Smooth muscle cell (in vitro differentiated cells): Measurements from ENCODE around the gene PTPRN2. TPM values are rescaled to one million over a fixed set of nuclear protein-coding genes. Genes with fewer than 3 reads are reported as not detected.

ENCODE experiments used
- DNase-seq: peaks from one replicate; lab custom pipeline; 2025; ENCODE audit not compliant: unreplicated experiment; lab: John Stamatoyannopoulos, UW
- H2AFZ ChIP-seq: fragments of 200-600 bp; sonication (generic); 2 replicates; pipeline ENCODE4 v1.6.0; 2016; ENCODE audit warnings: antibody characterized with exemption, low read depth, mild to moderate bottlenecking
- H3F3A ChIP-seq: fragments of 200-600 bp; sonication (generic); 2 replicates; pipeline ENCODE4 v1.6.0; 2017; ENCODE audit warnings: antibody characterized with exemption, low read depth
- H3K27ac ChIP-seq: fragments of 200-600 bp; sonication (generic); 2 replicates; pipeline ENCODE4 v1.5.1; 2016; ENCODE audit warnings: low read depth, mild to moderate bottlenecking
- H3K27me3 ChIP-seq: fragments of 200-600 bp; sonication (generic); 2 replicates; pipeline ENCODE4 v1.6.1; 2016; ENCODE audit warnings: low read depth, mild to moderate bottlenecking
- H3K36me3 ChIP-seq: fragments of 200-600 bp; sonication (generic); 2 replicates; pipeline ENCODE4 v1.5.1; 2016; ENCODE audit warnings: low read depth
- H3K4me1 ChIP-seq: fragments of 200-600 bp; sonication (generic); 2 replicates; pipeline ENCODE4 v1.5.1; 2016; ENCODE audit warnings: low read depth
- H3K4me2 ChIP-seq: fragments of 200-600 bp; sonication (generic); 2 replicates; pipeline ENCODE4 v1.6.0; 2016; ENCODE audit warnings: mild to moderate bottlenecking
- H3K4me3 ChIP-seq: fragments of 200-600 bp; sonication (generic); 2 replicates; pipeline ENCODE4 v1.5.1; 2016; ENCODE audit warnings: mild to moderate bottlenecking
- H3K79me2 ChIP-seq: fragments of 200-600 bp; sonication (generic); 2 replicates; pipeline ENCODE4 v1.6.0; 2016; ENCODE audit warnings: low read depth, mild to moderate bottlenecking
- H3K9ac ChIP-seq: fragments of 200-600 bp; sonication (generic); 2 replicates; pipeline ENCODE4 v1.6.0; 2016; ENCODE audit warnings: low read depth
- H3K9me3 ChIP-seq: fragments of 200-600 bp; sonication (generic); replicated peaks from 2 replicates; pipeline ENCODE4 v1.5.1; 2016; ENCODE audit warnings: low read depth
- H4K20me1 ChIP-seq: fragments of 200-600 bp; sonication (generic); 2 replicates; pipeline ENCODE4 v1.6.0; 2016; ENCODE audit warnings: low read depth
- WGBS: methylation state at CpG from one replicate; pipeline ENCODE4 v1.1.7; 2016; ENCODE audit warnings: low lambda C conversion rate; 5-methylcytosine and 5-hydroxymethylcytosine counted together
- polyA plus RNA-seq: library from polyadenylated mRNA; unstranded; fragments of >200 nt; fragmentation: Nextera tagmentation; extraction: Ambion mirVana; gene quantifications from 2 replicates; pipeline ENCODE4 v1.2.1, GENCODE V29; 2016
- total RNA-seq: library from RNA; depleted of rRNA; stranded (reverse); fragments of >200 nt; gene quantifications from 2 replicates; pipeline ENCODE4 v1.2.3, GENCODE V29; 2014
- TF ChIP-seq, protein P1 (sequence below): fragments of 200-600 bp; sonication (generic); IDR thresholded peaks from 2 replicates; pipeline ENCODE4 v1.5.1; 2017; ENCODE audit warnings: borderline replicate concordance, mild to moderate bottlenecking, antibody characterized with exemption; ENCODE audit not compliant: insufficient read depth, poor library complexity, severe bottlenecking

PTPRN2 gene
- total and polyA plus RNA-seq, 2 experiments from 2014 or later: 0.09 to 0.87 TPM

GRCh38 chr7:158567153-158567603 is 20.4 kb downstream of the PTPRN2 start:
- Histone ChIP-seq H2AFZ (no peak overlapping the region), H3K79me2 (no peaks in the 10 kb centered on the region), H3K4me1 (no peaks in the 10 kb centered on the region), H3K9me3 (no peaks in the 10 kb centered on the region), H3F3A (no peaks in the 10 kb centered on the region), H3K9ac (no peak overlapping the region), H3K4me3 (no peak overlapping the region), H4K20me1 (no peaks in the 10 kb centered on the region), H3K27me3 (peaks cover 45% of the 10 kb centered on the region), H3K36me3 (no peaks in the 10 kb centered on the region), H3K4me2 (no peak overlapping the region), H3K27ac (no peak overlapping the region)
- WGBS: 65% methylated on average over 8 of the region's 8 CpGs
- TF ChIP-seq, protein P1, sequence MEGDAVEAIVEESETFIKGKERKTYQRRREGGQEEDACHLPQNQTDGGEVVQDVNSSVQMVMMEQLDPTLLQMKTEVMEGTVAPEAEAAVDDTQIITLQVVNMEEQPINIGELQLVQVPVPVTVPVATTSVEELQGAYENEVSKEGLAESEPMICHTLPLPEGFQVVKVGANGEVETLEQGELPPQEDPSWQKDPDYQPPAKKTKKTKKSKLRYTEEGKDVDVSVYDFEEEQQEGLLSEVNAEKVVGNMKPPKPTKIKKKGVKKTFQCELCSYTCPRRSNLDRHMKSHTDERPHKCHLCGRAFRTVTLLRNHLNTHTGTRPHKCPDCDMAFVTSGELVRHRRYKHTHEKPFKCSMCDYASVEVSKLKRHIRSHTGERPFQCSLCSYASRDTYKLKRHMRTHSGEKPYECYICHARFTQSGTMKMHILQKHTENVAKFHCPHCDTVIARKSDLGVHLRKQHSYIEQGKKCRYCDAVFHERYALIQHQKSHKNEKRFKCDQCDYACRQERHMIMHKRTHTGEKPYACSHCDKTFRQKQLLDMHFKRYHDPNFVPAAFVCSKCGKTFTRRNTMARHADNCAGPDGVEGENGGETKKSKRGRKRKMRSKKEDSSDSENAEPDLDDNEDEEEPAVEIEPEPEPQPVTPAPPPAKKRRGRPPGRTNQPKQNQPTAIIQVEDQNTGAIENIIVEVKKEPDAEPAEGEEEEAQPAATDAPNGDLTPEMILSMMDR: no peak
- no peak for DNase-seq

DNA sequence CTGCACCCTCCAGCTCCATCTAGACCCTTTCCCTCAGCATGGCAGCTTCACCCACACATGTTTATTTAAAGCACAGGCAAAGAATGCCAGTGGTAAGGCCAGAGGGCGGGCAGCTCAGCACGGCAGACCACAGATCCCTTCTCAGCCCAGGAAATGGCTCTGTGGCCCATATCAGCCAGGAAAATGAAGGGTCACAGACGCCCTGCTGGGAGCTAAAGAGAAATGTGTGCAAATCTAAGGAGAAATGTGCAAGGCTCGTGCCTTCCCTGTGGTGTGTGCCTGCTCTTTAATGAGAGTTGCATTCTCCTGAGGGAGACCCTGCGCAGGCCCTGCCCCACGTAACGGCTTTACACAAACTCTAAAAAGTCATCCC is 23.0 kb downstream of the PTPRN2 start:
- no peak for DNase-seq
- WGBS: 51% methylated on average over 7 of the region's 7 CpGs
- Histone ChIP-seq H3K4me1 (no peaks in the 10 kb centered on the region), H3K79me2 (no peaks in the 10 kb centered on the region), H3F3A (no peaks in the 10 kb centered on the region), H3K4me3 (no peak overlapping the region), H4K20me1 (no peaks in the 10 kb centered on the region), H3K9me3 (no peaks in the 10 kb centered on the region), H3K27me3 (peaks cover 20% of the 10 kb centered on the region), H3K4me2 (no peak overlapping the region), H3K9ac (no peak overlapping the region), H3K27ac (no peak overlapping the region), H3K36me3 (no peaks in the 10 kb centered on the region), H2AFZ (no peak overlapping the region)
- TF ChIP-seq, protein P1: no peak

DNA sequence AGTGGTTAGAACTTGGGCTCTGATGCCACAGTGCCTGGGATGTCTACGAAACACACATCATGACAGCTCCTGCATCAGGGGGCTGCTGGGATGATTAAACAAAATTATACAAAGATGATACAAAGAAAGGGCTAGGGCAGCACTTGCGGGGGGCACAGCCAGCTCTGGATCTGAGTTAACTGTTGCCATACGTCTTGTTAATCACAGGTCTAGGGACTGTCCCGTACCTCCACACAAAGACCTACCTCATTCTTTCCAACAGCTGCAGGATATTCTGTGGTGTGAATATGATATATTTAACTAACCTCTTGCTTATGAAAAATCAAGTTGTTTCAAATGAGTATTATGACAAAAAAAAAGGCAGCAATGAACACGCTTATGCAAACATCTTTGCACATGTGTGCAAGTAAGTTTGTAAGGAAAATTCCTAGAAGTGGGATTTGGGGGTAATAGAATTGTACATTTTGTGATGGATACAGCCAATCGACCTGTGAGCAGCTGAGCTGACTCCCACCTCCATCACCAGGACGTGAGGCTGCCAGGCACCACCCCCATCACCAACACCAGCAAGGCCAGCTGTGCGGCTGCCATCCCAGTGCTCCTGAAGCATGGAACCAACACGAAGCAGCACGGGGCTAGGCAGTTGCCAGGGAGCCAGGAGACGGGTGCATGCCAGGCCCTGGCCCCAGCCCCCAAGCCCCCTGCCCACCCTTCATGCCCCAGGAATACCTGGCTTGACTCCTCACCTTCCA is 23.5 kb downstream of the PTPRN2 start:
- Histone ChIP-seq H4K20me1 (no peaks in the 10 kb centered on the region), H3F3A (no peaks in the 10 kb centered on the region), H3K36me3 (no peaks in the 10 kb centered on the region), H2AFZ (no peak overlapping the region), H3K9me3 (no peaks in the 10 kb centered on the region), H3K4me2 (no peak overlapping the region), H3K9ac (no peak overlapping the region), H3K27ac (no peak overlapping the region), H3K4me1 (no peaks in the 10 kb centered on the region), H3K27me3 (peaks cover 14% of the 10 kb centered on the region), H3K79me2 (no peaks in the 10 kb centered on the region), H3K4me3 (no peak overlapping the region)
- DNase-seq: no peak
- TF ChIP-seq, protein P1: no peak
- WGBS: 85% methylated on average over 10 of the region's 11 CpGs

- 91% methylated on average over 13 of the region's 13 CpGs for WGBS
- DNase-seq: no peak
- Histone ChIP-seq H2AFZ (no peak overlapping the region), H3K79me2 (no peaks in the 10 kb centered on the region), H3F3A (no peaks in the 10 kb centered on the region), H3K4me3 (no peak overlapping the region), H3K4me1 (no peaks in the 10 kb centered on the region), H3K36me3 (no peaks in the 10 kb centered on the region), H4K20me1 (no peaks in the 10 kb centered on the region), H3K9me3 (no peaks in the 10 kb centered on the region), H3K4me2 (no peak overlapping the region), H3K27me3 (peaks cover 4% of the 10 kb centered on the region), H3K27ac (no peak overlapping the region), H3K9ac (no peak overlapping the region)
- TF ChIP-seq, protein P1: no peak
Measured at GRCh38 chr7:158563051-158563450, 24.6 kb downstream of the PTPRN2 start.
